ENCODE data around the gene SHC4.

Gene SHC4

DNA sequence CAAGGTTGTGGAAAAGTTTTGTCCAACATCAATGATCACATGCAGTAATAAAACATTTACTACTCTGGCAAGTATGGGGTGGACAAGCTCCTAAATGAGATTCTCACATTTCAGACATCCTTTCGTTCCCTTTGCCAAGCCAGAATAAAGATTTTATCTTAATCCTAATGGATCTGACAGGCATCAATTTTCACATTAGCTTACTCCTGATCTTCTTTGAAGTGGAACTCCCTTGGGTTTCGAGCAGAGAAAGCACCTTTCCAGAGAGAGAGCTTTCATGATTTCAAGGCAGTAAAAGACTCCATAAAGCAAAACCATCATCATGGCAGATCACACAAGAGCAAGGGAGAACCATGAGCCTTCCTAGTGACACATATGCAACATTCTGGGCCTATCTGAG is 113.1 kb downstream of the SHC4 start:
- no peak for DNase-seq (ENCODE audit: low read depth in 2 of 2)

DNA sequence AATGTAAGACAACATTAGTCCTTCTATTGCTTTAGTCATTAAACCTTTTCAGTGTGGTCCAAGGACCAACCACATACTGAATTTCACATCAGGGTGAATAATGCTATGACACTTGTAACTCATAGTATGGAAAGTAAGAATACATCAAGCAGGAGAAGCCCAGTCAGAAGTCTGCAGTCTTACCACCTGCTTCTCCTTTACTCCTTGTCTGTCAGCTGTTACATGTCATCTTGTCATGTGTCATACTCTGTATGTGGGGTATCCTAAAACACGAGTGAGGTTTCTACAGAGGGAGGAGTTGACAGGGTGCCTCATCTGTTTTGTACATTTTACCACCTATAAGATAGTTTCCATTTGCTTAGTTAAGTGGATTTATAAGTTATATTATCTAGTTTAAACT is 118.6 kb downstream of the SHC4 start:
- no peak for DNase-seq (ENCODE audit: low read depth in 2 of 2)

DNA sequence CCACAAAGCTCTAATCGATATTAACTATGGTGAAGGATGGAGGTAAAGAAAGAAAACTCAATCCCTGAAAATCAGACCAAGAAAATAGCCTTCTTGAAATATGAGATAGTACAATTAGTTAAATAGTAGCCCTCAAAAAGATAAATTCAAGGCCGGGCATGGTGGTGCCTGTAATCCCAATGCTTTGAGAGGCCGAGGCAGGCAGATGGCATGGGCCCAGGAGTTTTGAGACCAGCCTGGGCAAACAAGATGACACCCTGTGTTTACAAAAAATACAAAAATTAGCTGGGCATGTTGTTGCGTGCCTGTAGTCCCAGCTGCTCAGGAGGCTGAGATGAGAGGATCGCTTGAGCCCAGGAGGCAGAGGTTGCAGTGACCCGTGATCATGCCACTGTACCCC is 121.2 kb downstream of the SHC4 start:
- DNase-seq (ENCODE audit: low read depth in 2 of 2) = no peak

DNA sequence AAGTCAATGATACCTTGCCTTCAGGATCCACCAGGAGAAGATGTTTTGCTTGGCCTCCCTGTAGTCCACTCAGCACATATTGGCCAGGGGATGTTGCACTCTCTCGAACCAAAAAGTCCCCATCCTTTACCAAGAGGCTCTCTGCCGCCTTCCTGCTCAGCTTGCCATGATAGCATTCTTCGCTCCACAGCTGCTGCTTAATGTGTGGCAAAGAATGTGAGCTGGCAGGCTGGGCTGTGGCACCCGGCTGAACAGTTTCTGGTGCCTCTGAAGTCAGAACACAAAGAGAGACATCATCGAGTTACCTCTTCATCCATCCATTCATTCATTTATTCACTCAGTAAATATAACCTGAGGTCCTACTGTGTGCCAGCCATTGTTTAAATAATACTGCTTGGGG is 129.0 kb downstream of the SHC4 start:
- no peak for DNase-seq (ENCODE audit: low read depth in 2 of 2)

DNA sequence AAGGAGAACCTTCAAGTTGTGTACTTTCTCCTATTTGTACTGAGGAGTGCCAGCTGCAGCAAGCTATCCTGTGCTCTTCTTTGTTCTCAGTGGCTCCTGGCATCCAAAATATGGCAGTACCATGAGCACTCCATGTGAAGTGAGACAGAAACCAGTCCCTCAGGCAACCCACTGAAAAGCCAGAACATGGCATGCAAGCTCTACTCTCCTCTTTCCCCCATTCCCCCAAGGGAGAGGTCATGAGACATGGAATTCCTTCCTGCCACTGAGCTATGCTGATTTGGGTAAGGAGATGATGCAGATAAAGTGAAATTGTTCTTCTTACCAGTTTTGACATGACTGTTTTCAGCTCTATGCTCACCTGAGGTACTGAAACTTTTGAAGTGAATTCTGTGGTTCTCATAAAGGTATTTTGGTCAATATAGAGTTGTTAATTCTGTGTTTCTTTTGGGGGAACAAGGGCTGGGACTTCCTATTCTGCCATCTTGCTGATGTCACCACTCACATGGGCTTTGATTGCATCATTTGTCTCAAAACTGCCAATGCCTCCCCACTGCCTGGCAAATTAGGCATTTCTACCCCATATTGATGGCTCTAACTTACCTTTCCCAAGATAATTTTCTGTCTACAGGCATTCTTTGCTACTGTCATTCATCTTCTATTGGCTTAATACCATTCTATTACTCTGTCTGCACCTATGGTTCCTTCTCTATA is 130.0 kb downstream of the SHC4 start:
- no peak for DNase-seq (ENCODE audit: low read depth in 2 of 2)

DNA sequence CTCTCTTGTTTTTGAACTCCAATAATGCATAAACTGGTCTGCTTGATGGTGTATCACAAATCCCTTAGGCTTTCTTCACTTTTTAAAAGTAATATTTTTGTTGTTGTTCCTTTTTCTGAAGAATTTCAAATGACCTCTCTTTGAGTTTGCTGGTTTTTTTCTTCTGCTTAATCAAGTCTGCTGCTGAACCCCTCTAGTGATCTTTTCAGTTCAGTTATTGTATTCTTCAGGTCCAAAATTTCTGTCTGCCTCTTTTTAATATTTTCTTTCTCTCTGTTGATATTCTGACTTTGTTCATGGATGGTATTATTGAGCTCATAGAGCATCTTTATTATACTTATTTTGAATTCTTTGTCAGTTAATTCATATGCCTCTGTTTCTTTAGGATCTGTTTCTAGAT is 131.1 kb downstream of the SHC4 start:
- no peak for DNase-seq (ENCODE audit: low read depth in 2 of 2)

DNA sequence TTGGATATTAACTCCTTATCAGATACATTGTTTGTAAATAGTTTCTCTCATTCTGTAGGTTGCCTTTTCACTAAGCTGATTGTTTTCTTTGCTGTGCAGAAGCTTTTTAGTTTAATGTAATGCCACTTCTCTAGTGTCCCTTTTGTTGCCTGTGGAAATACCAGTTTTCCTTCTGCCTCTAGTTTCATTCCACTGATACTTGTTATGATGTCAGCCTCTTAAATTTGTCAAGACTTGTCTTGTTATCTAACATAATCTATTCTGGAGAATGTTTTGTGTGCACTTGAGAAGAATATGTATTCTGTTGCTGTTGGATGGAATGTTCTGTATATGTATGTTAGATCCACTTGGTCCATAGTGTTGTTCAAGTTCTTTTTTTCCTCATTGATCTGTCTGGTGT is 134.8 kb downstream of the SHC4 start:
- no peak for DNase-seq (ENCODE audit: low read depth in 2 of 2)

DNA sequence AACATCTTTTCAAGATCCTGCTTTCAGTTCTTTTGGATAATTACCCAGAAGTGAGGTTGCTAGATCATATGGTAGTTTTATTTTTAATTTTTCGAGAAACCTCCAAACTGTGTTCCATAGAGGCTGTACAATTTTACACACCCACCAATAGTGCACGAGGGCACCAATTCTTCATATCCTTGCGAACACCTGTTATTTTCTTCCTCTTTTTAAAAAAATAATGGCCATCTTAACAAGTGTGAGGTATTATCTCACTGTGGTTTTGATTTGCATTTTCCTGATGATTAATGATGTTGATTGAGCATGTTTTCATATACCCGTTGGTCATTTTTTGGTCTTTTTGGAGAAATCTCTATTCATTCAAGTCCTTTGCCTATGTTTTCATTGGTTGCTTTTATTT is 135.2 kb downstream of the SHC4 start:
- no peak for DNase-seq (ENCODE audit: low read depth in 2 of 2)

DNA sequence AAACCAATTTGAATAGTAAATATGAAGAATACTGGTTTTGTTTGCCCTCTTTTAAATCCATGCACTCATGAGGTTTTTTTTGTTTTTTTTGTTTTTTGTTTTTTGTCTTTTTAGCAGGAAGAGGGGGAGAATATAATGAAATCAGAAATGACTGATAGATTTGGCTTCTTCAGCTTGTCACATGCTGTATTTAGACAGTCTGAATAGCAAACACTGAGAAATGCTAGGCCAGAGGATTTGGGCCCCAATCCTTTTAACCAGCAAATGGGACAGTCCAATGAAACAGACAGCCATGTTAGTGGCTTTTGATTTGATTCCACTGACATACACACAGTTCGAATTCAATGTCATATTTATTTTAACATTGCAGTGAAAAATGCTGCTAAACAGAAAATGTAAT is 138.6 kb downstream of the SHC4 start:
- no peak for DNase-seq (ENCODE audit: low read depth in 2 of 2)

DNA sequence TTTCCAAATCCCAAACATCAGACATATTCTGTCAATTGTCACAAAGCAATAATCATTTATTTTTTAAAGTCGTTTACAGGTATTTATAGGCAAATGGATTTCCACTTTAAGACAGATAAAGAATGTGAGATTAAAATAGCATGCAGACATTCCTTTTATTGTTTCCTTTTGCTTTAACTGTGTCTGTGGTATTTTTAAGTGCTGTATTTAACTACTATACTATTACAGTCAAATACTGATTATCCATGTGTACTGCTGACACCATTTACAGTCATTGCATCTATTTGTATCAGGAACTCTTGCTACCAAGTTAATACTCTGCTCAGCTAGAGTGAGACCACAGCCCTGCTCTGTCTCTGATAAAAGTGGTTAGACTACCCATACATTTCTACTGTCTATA is 140.0 kb downstream of the SHC4 start:
- DNase-seq (ENCODE audit: low read depth in 2 of 2) = no peak

DNA sequence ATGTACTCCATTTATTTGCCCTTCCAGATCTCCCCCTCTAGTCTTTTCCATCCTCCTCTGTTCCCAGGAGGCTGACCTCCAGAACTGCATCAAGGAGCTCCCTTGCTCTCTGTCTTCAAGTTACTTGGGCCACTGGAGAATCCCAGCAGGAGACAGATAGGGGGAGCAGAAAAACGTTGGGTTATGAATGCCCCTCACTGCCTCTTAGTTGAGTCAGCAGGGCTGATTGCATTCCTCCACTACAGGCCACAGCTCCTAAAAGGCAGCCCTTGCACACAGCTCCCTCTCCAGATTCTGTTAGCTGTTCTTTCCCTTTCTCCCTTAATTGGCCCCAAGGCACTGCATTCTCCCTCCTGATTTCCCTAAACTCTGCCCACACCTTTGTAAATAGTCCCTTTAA is 140.5 kb downstream of the SHC4 start:
- no peak for DNase-seq (ENCODE audit: low read depth in 2 of 2)

DNA sequence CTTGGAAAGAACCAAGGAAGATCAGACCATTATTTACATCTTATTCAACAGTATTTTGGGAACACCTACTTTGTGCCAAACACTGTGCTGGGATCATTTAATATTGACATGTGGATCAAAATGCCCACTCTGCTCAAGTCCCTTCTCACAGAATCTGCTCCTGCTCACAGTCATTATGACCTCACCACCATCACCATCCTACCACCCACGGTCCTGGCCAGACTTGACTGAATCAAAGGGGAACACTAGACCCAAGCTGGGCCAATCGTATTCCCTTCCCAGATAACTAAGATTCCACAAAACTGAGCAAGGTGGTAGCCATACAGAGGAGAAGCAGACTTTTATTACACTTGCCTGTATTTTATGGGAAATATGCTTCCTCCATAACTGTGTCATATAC is 149.4 kb downstream of the SHC4 start:
- no peak for DNase-seq (ENCODE audit: low read depth in 2 of 2)

DNA sequence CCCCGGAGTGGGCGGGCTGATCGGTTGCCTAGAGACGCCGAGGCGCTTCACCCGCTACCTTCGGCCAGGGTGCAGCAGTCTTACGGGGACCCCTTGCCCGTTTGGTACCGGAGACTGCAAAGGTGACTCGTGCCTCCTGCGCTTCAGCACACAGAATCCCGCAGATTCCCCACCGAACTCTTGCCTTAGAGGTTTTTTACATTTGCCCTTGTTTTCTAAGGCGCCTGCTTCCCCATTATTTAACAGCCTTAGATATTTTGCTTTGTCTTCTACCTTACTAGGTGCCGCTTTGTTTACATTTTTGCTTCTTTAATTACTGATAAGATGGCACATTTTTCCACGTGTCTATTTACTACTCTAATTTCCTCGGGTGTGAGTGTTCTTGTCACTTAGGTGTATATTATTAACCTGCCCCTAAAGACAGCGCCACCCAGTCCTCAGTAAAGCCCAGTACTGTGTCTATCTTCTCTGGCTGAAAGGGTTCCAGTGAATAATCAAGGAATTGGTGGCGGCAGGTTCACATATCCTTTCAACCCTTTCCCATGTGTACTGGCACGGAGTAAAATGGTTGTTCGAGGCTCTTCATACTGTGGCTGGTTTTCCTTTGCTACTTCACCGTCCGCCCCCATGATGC is 152.3 kb downstream of the SHC4 start:
- DNase-seq (ENCODE audit: low read depth in 2 of 2) = no peak

DNA sequence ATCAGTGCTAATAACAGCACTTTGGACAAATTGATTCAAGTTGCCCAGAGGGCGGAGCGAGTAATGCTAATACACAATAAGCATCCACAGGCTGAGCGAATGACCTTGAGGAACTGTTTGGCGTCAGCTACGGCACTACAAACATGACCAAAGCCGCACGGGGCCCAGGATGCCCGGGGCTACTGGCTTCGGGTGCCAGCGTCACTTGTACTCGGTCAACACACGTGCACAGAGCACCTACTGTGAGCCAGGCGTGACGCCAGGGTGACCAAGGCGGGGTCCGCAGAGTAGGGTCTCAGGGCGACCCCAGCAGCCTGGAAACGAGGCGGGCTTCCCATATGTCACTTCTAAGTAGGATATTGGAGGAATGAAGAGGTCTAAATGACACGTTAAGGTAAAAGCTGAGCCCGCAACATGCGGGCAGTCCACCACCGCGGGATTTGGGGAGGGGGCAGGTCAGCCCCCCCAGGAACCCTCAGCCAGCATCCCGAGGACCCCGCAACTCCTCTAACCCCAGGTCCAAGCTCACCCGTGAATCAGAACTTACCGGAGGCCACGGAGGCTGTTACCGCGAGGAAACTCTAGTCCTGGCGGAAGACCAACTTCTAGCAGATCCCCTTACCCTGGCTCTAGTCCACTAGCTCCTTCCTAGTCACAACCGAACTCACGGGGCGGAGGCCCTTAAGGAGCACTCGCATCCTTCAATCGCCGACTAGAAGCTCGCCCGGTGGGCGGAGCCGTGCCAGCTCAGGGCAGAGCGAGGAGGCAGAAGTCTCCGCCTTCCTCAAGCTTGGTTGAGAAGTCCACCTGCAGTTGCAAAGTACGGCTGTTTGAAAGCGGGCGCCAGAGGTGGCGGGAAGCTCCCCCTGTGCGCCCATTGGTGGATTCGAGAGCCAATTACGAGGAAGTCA is 153.1 kb downstream of the SHC4 start, which contains the start of gene CEP152:
CEP152 (minus strand) TSS at position 656 of the 911 bp plus-strand sequence. CDS start 5,420 bp downstream, outside the sequence.
- peak; percentile 93 to 97 for DNase-seq (ENCODE audit: low read depth in 2 of 2)

DNA sequence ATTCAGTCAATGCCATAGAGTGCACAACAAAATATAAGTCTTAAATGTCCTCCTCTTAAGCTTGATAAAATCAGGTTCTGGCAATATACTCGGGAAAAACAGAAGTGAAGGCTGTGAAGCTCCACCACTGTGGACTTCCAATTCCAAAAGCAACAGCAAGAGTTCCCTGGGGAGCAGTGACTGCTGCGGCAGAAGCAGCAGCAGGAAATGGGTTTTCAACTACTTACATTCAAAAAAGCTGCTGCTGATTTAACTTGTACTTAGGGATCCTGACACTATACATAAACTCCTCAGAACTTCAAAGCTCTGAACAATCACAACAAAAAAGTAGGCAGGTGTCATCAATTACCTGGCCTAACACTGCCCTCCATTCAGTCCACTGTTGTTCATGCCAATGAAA is 157.6 kb downstream of the SHC4 start:
- DNase-seq (ENCODE audit: low read depth in 2 of 2) = no peak

DNA sequence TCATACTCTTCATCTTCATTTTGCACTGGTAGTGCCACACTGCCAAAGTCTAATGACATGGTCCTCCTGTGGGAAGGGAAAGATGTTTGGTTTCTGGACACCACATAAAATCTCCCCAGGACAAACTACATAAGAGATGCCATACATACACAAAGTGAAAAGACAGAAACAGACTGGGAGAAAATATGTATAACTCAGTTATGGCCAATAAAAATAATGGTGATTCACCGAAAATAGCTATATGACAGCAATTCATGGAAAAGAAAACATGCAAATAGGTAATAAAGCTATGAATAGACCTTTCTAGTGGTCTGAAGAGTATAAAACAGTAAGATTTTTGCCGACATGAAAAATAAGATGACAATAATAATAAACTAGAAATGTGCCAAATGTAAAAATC is 158.1 kb downstream of the SHC4 start:
- DNase-seq (ENCODE audit: low read depth in 2 of 2) = no peak

DNA sequence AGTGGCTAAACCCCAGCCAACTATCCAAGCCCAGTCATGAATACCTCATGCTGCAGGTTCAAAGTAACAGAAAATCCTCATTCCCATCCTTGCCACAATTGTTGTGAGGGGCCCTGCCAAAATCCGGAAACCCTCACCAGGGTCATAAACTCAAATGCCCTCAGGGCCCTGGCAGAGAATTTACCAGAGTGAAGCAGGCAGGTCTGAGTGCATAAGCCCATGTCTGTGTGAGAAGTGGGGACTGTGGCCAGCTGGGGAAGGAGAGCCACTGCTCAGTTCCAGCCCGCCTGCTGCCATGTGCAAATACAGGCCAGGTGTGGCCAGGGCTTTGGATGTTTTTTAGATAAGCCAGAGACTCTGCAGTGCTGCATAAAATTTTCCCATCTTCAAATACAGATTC is 159.8 kb downstream of the SHC4 start:
- DNase-seq (ENCODE audit: low read depth in 2 of 2) = no peak

DNA sequence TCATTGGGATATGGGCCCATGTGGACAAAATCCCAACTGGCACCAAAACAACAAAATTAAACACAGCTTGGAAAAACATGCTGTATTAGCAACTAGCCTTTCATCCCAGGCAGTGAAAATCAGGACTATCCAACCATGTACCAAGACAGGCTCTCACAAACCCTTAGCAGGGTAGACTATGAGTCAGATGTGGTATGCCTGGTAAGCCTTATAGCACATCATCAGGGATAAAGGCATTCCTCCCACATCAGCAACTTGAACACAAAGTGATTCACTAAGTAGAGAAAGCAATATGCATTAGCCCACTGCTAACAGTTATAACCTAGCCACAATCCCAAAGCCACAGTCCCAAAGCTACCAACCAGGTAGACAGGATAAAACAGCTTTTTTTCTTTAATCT is 160.9 kb downstream of the SHC4 start:
- no peak for DNase-seq (ENCODE audit: low read depth in 2 of 2)

DNA sequence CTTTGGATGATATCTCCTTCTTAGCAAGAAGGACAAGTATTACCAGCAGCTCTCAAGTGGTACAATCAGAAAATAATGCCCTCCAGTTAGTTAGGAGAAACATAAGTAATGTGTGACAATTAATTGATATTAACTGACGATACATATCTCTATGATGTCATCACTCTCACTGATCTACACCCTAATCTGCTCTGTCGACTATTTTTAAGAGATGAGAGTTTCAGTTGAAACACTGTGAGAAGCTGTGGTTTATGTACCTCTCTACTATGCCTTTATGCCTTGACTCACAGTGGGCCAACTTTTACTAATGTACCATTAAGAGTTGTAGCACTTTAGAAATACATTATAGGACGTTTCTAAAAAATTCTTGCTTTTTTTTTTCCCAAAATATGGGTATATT is 161.5 kb downstream of the SHC4 start:
- DNase-seq (ENCODE audit: low read depth in 2 of 2) = no peak

DNA sequence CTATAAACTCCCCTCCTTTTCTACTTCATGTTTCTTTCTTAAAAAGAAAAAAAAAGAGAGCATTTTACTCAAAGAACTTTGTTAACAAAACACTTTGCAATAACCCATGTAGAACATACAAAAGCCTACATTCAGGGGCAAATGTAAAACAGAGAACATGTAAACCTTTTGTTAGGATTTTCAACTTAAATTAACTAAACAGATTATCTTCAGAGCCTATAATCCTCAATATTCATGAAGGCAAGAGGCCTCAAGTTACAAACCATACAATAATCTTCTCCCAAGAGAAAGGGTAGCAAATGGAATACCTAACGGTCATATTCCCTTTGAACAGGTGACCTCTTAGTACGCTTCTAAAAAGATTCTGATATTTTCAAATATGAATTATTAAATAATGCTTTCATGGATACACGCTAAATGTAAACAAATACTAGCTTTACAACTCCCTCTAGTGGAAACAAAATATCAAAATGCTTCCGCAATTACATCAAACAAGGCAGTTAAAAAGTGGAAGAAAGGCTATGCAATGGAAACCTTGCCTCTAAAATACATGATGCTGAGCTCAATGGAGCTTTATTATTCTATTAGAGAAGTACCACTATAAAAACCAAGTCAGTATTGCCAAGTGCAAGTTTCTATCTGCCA is 162.8 kb downstream of the SHC4 start:
- DNase-seq (ENCODE audit: low read depth in 2 of 2) = no peak

DNA sequence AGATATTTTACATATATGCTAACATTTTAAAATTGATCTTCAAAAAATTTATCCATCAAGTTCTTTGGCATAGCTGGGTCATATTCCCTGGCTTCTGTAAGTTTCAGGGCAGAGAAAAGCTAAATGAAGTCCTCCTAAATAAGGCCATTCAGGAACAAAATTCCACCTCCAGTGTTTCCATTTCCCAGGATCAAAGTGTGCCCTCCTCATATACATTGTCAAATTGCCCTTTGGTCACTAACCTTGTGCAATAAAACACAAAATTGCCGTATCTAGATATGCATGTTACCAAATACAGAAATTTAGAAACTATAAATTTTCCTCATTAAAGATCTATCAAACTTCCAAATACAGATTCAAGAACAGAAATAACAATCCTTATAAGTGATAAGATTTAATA is 163.5 kb downstream of the SHC4 start:
- DNase-seq (ENCODE audit: low read depth in 2 of 2) = no peak

DNA sequence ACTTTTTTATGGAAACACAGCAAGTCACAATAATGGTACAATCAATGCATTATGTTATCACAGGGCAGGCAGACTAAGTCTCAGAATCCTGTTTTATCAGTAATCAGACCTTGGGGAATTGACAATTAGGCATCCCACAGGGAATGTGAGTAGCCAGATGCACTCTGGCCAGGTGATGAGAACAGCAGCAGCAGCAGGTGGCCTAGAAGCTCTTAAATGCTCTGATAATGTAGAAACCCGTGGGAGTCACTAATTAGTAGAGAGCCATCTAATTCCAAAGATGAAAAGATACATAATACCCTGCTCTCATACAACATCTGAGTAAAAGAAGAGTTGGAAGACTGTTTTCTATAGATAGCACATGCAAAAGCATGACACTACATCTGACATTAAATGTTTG is 165.4 kb downstream of the SHC4 start:
- no peak for DNase-seq (ENCODE audit: low read depth in 2 of 2)
